ENCODE measurements around the gene CEP97. TPM values are rescaled to one million over a fixed set of nuclear protein-coding genes. Genes with fewer than 3 reads are reported as not detected.

Gene CEP97
- total RNA-seq, 1 experiment from 2014 or later, result 20.6 TPM

DNA sequence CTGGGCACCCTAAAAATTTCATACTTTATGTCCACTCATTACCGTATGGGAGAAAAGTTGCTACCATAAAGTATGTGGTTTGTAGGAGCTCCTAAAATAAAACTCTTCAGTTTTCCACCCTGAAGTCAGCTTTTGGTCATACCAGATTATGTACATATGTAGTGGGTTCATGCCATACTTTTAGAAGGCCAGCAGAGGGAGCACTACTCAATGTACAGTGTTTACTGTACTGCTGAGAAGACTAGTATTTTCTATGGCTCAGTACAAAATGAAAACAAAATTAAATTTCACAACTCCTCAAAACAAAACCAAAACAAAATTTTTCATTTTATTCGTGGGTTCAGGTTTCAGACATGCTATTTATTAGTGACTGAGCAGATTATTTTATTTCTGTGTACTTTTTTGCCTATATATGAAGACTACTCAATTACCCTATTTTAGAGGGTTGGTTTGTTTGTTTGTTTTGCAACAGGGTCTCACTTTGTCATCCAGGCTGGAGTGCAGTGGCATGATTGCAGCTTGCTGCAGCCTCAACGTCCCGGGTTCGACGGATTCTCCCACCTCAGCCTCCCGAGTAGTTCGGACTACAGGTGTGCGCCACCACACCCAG is 78.9 kb downstream of the CEP97 start:
- H3K9me3 ChIP-seq (ENCODE audit: insufficient read depth, low read depth), result no peaks in the 10 kb centered on the region
- intact Hi-C loops (cut with micrococcal nuclease; ENCODE audit: unreplicated experiment), result loop anchor here (5.0 kb wide), 1 partner anchor 106 kb away; no protein-coding TSS in a partner anchor
- H3K79me2 ChIP-seq (ENCODE audit: low read depth), result no peaks in the 10 kb centered on the region
- no peak overlapping the region for H3K4me3 ChIP-seq
- CTCF ChIA-PET, result interaction anchor here (0.5 to 2.9 kb wide), 4 partner anchors 32 to 733 kb away, joined by 3 to 17 read pairs (median 3); no protein-coding TSS in a partner anchor
- H3K27me3 ChIP-seq (ENCODE audit: insufficient read depth, low read depth), result no peaks in the 10 kb centered on the region
- peak; percentile 24 to 68 for DNase-seq
- POLR2A ChIA-PET (ENCODE audit: unreplicated experiment), result no interaction called here
- no peaks in the 10 kb centered on the region for H3F3A ChIP-seq (ENCODE audit: insufficient read depth, low read depth)
- no TSS peak for BruUV-seq (replicated peaks)
- no peak overlapping the region for H2AFZ ChIP-seq
- no peaks in the 10 kb centered on the region for H3K4me1 ChIP-seq (replicated peaks; ENCODE audit: insufficient read depth)
- no peak overlapping the region for H3K4me2 ChIP-seq
- H4K20me1 ChIP-seq (ENCODE audit: insufficient read depth), result no peaks in the 10 kb centered on the region
- H3K9me2 ChIP-seq (ENCODE audit: insufficient read depth), result no peaks in the 10 kb centered on the region
- TF ChIP-seq CTCF (conservative IDR thresholded peaks at IDR 0.05) (peak; percentile 99), EZH2 (IDR thresholded peaks at IDR 0.05; ENCODE audit: low read depth) (no peak)
- H3K36me3 ChIP-seq (ENCODE audit: low read depth), result no peaks in the 10 kb centered on the region
- H3K27ac ChIP-seq, result no peak overlapping the region

- Histone ChIP-seq H3K4me1 (replicated peaks; ENCODE audit: insufficient read depth) (no peaks in the 10 kb centered on the region), H3K27ac (no peak overlapping the region), H3K9me2 (ENCODE audit: insufficient read depth) (no peaks in the 10 kb centered on the region), H3K79me2 (ENCODE audit: low read depth) (no peaks in the 10 kb centered on the region), H3K27me3 (ENCODE audit: insufficient read depth, low read depth) (no peaks in the 10 kb centered on the region), H3K4me2 (no peak overlapping the region), H4K20me1 (ENCODE audit: insufficient read depth) (no peaks in the 10 kb centered on the region), H2AFZ (no peak overlapping the region), H3K36me3 (ENCODE audit: low read depth) (no peaks in the 10 kb centered on the region), H3K9me3 (ENCODE audit: insufficient read depth, low read depth) (no peaks in the 10 kb centered on the region), H3K4me3 (no peak overlapping the region), H3F3A (ENCODE audit: insufficient read depth, low read depth) (no peaks in the 10 kb centered on the region)
- POLR2A ChIA-PET (ENCODE audit: unreplicated experiment), result interaction anchor here (0.7 kb wide), 1 partner anchor 80 kb away, joined by 6 read pairs; the partner anchor contains the start of gene CEP97
- intact Hi-C loops (cut with micrococcal nuclease; ENCODE audit: unreplicated experiment), result loop anchor here (5.0 kb wide), 1 partner anchor 107 kb away; no protein-coding TSS in a partner anchor
- TF ChIP-seq EZH2 (IDR thresholded peaks at IDR 0.05; ENCODE audit: low read depth) (no peak), CTCF (conservative IDR thresholded peaks at IDR 0.05) (no peak)
- CTCF ChIA-PET, result interaction anchor here (2.9 kb wide), 1 partner anchor 421 kb away, joined by 17 read pairs; no protein-coding TSS in a partner anchor
- BruUV-seq (replicated peaks), result no TSS peak
- DNase-seq, result no peak
Measured at GRCh38 chr3:101803939-101804338, 79.5 kb downstream of the CEP97 start.

DNA sequence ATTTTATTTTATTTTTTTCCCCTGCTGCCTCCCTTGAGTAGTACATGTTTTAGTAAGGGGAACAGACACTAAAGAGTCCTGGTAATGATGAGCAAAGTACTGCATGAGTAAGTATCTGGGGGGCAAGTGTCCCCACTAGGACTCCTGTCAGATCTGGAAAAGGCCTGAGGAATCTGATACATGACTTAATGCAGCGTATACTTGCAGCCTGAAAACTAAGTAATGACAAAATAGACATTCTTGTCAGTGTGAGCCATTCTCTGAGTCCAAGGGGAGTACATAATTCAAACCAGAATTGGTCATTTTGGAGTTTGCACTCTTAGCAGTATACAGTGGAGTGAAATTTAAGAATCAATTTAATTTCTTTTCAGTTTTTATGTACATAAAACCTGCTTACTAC is 82.1 kb downstream of the CEP97 start:
- TF ChIP-seq EZH2 (IDR thresholded peaks at IDR 0.05; ENCODE audit: low read depth) (no peak), CTCF (conservative IDR thresholded peaks at IDR 0.05) (no peak)
- no peak overlapping the region for H3K27ac ChIP-seq
- intact Hi-C loops (cut with micrococcal nuclease; ENCODE audit: unreplicated experiment), result no loop called here
- peaks cover 10% of the 10 kb centered on the region for H3K4me1 ChIP-seq (replicated peaks; ENCODE audit: insufficient read depth)
- no peak for DNase-seq
- BruUV-seq (replicated peaks), result no TSS peak
- POLR2A ChIA-PET (ENCODE audit: unreplicated experiment), result interaction anchor here (0.6 kb wide), 1 partner anchor 670 kb away, joined by 4 read pairs; no protein-coding TSS in a partner anchor
- H3K4me2 ChIP-seq, result no peak overlapping the region
- H3F3A ChIP-seq (ENCODE audit: insufficient read depth, low read depth), result no peaks in the 10 kb centered on the region
- no peak overlapping the region for H2AFZ ChIP-seq
- no peaks in the 10 kb centered on the region for H4K20me1 ChIP-seq (ENCODE audit: insufficient read depth)
- H3K27me3 ChIP-seq (ENCODE audit: insufficient read depth, low read depth), result no peaks in the 10 kb centered on the region
- H3K9me3 ChIP-seq (ENCODE audit: insufficient read depth, low read depth), result no peaks in the 10 kb centered on the region
- H3K36me3 ChIP-seq (ENCODE audit: low read depth), result no peaks in the 10 kb centered on the region
- no peaks in the 10 kb centered on the region for H3K9me2 ChIP-seq (ENCODE audit: insufficient read depth)
- H3K4me3 ChIP-seq, result no peak overlapping the region
- no peaks in the 10 kb centered on the region for H3K79me2 ChIP-seq (ENCODE audit: low read depth)
- CTCF ChIA-PET, result interaction anchor here (2.5 kb wide), 1 partner anchor 419 kb away, joined by 7 read pairs; no protein-coding TSS in a partner anchor
